ENCODE measurements around the gene OR4C45.
"Not testable (repeated sequence)": the region's sequence is repeated elsewhere in the genome, so short reads cannot be mapped to it uniquely, and the experiment has no call there.

DNA sequence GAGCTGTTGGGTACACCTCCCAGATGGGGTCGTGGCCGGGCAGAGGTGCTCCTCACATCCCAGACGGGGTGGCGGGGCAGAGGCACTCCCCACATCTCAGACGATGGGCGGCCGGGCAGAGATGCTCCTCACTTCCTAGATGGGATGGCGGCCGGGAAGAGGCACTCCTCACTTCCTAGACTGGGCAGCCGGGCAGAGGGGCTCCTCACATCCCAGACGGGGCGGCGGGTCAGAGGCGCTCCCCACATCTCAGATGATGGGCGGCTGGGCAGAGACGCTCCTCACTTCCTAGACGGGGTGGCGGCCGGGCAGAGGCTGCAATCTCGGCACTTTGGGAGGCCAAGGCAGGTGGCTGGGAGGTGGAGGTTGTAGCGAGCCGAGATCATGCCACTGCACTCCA, 30.4 kb downstream of the OR4C45 start:
- TF ChIP-seq POLR2AphosphoS5 (IDR thresholded peaks at IDR 0.05; ENCODE audit: low read depth, low read length); EGR1 (IDR thresholded peaks at IDR 0.05; ENCODE audit: borderline replicate concordance, low read depth, low read length); PHF8 (conservative IDR thresholded peaks at IDR 0.05; ENCODE audit: low read depth, low read length): not testable (repeated sequence)
- TF ChIP-seq, protein P1, sequence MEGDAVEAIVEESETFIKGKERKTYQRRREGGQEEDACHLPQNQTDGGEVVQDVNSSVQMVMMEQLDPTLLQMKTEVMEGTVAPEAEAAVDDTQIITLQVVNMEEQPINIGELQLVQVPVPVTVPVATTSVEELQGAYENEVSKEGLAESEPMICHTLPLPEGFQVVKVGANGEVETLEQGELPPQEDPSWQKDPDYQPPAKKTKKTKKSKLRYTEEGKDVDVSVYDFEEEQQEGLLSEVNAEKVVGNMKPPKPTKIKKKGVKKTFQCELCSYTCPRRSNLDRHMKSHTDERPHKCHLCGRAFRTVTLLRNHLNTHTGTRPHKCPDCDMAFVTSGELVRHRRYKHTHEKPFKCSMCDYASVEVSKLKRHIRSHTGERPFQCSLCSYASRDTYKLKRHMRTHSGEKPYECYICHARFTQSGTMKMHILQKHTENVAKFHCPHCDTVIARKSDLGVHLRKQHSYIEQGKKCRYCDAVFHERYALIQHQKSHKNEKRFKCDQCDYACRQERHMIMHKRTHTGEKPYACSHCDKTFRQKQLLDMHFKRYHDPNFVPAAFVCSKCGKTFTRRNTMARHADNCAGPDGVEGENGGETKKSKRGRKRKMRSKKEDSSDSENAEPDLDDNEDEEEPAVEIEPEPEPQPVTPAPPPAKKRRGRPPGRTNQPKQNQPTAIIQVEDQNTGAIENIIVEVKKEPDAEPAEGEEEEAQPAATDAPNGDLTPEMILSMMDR (IDR thresholded peaks at IDR 0.05; ENCODE audit: control extremely low read depth in 1 of 3, insufficient read depth in 1 of 3, low read depth in 1 of 3, low read length in 3 of 3): not testable (repeated sequence)
- TF ChIP-seq, protein P2, sequence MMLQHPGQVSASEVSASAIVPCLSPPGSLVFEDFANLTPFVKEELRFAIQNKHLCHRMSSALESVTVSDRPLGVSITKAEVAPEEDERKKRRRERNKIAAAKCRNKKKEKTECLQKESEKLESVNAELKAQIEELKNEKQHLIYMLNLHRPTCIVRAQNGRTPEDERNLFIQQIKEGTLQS (IDR thresholded peaks at IDR 0.05; ENCODE audit: insufficient read depth, low read depth, low read length): not testable (repeated sequence)
